HS-27A (cell line): Measurements from ENCODE around the gene MRPS2.
"Not testable (repeated sequence)": the region's sequence is repeated elsewhere in the genome, so short reads cannot be mapped to it uniquely, and the experiment has no call there.

Source experiments
- DNase-seq: peaks from one replicate; pipeline ENCODE4 v3.0.0-alpha.2; 2012; ENCODE audit warnings: low read depth, missing footprints

The MRPS2 gene

DNA sequence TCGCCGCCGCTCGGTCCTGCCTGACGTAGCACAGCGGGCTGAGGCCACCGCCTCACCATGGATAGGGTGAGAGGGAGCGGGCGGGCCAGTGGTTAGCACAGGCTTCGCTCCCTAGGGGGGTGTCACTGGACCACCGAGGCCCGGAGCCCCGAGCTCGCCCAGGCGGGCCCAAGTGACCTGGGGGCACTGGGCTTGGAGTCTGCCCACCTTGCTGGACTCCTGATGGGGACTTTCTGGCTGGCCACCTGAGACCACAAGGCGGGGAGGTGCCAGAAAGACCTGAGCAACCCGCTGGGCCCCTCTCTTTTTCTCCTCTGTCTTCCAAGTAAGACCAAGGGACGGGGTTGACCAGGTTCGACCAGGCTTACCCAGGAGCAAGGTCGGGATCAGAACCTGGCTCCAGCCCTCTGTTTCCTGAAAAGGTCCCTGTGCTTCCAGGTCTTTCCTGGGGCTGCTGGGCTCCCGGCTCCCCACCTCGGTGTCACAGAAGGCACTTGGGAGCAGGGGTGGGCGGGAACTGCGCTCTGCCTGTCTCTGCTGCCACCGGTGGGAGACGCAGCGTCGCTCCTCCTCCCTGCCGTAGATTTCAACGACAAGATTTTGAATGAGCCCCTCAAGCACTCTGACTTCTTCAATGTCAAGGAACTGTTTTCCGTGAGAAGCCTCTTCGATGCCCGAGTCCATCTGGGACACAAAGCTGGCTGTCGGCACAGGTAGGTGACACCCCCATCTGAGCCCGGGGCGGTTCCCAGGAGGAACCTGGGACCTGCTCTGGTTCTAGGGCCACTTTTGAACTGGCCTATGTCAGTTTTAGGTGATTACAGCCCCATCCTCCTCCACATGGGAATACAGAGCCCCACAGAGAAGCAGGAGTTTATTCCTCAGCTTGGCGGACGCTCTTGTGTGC lies 1.0 kb downstream of the MRPS2 start:
- no peak for DNase-seq

DNA sequence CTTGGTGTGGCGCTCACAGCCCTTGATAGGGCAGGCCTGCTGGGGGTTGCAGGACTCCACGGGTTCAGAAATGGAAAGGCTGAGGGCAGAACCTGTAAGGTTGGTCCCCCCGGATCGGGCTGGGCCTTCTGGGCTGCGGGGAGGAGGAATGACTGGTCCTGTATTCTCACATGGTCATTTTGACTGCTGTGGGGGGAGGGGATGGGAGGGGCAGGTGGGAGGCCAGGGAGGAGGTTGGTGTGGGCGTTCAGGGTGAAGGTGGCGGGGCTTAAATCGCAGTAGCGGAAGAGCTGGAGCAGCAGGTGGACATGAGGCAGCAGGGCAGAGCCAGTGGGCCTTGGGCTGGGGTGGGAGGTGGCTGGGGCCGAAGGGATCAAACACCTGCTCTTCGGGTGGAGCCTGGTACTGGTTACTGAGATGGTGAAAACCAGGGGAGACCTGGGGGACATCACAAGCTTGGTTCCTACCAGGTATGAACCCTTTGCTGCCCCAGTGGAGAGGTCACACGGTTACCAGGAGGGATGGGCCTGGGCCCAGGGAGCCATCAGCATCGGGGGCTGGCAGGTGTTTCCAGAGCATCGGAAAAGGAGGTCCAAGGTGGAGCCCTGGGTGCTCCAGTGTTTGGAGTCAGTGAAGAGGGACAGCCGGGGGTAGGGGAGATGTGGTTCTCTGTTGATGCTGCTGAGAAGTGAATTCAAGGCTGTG lies 1.8 kb downstream of the MRPS2 start:
- DNase-seq, result no peak

DNA sequence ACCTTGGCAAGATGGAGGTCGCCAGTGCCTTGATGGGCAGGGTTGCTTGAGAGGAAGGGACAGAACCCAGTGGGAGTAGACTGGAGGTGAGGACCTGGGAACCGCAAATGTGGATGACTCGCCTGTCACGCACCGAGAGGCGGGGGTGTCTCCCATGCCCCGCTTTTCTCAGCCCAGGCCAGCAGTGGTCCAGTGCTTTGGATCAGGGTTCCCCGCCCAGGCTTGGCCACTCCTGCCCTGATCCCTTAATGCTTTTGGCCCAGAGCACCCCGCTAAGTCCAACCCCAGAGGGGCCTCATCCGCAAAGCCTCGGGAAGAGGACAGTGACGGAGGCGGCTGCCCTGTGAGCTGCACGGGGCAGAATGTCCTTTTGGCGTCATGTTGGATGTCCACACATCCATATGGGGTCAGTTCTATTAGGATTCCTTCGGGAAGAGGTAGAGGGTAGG lies 2.4 kb downstream of the MRPS2 start:
- DNase-seq, result no peak

DNA sequence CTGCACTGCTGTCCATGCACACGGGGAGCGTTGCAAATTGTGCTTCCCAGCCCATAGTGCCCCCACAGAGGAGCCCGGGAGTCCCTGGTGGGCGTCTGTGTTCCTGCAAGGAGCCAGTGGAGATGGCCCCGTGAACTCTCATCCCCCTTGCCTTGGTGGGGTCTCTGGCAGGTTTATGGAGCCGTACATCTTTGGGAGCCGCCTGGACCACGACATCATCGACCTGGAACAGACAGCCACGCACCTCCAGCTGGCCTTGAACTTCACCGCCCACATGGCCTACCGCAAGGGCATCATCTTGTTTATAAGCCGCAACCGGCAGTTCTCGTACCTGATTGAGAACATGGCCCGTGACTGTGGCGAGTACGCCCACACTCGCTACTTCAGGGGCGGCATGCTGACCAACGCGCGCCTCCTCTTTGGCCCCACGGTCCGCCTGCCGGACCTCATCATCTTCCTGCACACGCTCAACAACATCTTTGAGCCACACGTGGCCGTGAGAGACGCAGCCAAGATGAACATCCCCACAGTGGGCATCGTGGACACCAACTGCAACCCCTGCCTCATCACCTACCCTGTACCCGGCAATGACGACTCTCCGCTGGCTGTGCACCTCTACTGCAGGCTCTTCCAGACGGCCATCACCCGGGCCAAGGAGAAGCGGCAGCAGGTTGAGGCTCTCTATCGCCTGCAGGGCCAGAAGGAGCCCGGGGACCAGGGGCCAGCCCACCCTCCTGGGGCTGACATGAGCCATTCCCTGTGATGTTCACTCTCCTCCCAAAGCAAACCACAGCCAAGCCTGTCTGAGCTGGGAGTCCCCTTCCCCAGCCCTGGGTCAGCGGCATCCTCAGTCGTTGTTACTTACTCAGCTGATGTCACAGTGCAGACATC lies 3.1 kb downstream of the MRPS2 start:
- DNase-seq, result no peak

- no peak for DNase-seq
Measured at GRCh38 chr9:135504262-135505243, 4.1 kb downstream of the MRPS2 start.

GRCh38 chr9:135505406-135506187 lies 5.1 kb downstream of the MRPS2 start:
- no peak for DNase-seq

GRCh38 chr9:135506327-135507103 lies 6.0 kb downstream of the MRPS2 start:
- no peak for DNase-seq

- DNase-seq, result no peak
Measured at GRCh38 chr9:135507104-135508035, 6.9 kb downstream of the MRPS2 start.

DNA sequence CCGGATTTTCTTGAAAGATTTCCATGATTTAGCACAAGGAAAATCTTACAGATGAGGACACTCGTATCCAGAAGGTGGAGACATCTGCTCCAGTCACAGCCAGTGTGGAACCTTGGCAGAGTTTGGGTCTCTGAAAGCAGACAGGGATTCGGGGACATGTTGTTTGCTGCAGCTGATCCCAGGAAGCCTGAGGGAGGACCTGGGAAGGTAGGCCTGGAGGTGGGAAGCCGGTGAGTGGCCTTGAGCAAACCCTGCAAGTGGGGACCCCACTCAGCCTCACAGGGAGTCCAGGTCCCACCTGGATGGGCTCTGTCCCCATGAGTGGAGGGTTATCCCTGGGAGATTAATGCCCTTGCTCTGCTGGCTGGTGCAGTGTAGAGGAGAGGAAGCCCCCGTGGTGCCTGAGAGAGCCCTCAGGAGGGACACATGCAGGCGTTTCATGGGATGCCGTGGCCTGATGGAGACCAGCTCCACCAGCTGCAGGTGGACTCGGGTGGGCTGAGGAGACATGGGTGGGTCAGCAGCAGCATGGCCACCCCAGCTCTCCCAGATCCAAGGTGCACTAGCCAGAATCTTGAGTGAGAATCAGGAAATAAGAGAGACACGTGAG lies 7.8 kb downstream of the MRPS2 start:
- DNase-seq, result no peak

- DNase-seq, result no peak
Measured at GRCh38 chr9:135509458-135509857, 9.0 kb downstream of the MRPS2 start.

DNA sequence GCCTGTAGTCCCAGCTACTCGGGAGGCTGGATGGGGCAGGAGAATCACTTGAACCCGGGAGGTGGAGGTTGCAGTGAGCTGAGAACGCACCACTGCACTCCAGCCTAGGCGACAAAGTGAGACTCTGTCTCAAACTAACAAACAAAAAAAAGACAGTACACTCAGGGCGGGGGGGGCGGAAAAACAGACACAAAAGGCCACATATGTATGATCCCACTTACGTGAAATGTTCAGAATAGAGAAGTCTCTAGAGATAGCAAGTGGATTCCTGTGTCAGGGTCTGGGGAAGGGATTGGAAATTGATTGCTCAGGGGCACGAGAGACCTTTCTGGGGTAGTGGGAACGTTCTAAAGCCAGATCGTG lies 11.7 kb downstream of the MRPS2 start:
- DNase-seq, result no peak

DNA sequence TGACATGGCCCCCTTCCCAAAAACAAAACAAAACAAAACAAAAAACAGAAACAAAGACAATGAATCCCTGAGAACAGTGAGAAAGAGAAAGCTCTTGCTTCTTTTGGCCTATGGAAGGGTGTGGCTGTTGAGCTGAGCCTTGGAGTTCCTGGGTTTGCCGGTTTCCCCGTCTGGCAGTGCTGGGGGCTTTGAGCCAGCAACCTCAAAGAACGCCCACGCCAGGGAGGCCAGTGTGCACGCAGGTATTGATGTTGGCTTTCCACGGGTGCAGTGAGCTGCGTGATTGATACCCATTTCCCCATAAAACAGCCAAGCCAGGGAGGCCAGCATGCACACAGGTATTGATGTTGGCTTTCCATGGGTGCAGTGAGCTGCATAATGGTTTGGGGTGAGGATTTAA lies 12.4 kb downstream of the MRPS2 start:
- no peak for DNase-seq

DNA sequence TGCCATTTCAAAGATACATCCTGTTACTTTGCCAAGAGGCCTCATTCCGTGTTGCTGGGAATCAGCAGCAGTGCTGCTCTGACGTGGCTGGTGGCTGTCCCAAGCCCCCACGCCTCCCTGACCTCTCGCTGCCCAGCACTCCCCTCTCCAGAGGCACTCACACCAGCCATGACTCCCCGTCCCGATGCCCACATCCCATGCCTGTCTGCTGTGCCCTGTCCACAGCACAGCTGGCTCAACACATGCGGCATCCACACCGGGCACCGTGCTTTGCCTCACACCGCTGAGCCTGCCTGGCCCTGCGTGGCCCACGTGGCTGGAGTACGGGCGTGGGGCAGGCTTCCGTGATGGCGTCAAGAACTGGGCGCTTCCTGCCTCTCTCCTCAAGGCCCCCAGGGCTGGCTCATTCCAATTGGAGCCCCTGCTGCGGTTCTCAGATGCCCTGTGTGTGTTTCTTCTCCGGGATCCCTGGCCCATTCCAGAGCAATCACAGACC lies 12.9 kb downstream of the MRPS2 start:
- no peak for DNase-seq

- DNase-seq, result not testable (repeated sequence)
Measured at GRCh38 chr9:135513906-135514305, 13.4 kb downstream of the MRPS2 start.

GRCh38 chr9:135514342-135515082 lies 14.0 kb downstream of the MRPS2 start:
- no peak for DNase-seq

DNA sequence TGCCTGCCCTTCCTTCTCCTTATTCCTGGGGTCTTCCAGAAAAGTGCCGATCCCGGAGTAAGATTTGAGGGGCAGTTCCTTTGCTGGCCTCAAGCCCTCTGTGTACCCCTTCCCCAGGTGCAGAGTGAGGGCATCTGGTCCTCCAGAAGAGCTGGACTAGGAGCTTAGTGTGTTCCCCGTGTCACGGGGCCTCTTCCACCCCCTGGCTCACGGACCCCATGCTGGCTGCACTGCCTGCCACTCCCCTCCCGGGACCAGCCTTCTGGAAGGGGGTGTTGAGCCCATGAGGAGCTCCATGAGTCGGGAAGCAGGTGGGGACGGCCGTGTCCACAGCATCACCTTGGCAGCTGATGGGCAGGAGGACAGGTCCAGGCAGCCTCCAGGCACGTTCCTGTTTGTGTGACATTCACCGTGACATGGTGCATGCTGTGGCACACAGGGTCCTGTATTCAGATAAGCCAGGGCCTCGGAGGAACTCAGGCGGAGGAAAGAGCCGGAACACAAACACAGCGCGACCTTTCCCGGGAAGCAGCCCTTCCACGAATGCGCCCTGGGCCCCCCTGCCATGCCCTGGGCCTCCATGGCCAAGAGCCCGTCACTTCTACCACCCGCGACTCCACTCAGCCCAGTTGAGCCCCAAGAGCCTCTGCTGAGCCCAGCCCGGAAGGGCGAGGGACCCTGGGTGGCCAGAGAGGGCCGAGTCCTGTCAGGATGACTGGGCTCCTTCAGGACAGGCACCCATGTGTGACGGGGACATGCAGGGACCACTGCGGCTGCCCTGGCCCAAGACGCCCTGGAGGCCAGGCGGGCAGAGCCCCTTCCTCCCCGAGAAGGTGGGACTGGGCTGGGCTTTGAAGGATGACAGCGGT lies 14.8 kb downstream of the MRPS2 start:
- no peak for DNase-seq
